HepG2 (cell line): ENCODE measurements around the gene RBFOX1. TPM values are rescaled to one million over a fixed set of nuclear protein-coding genes. Genes with fewer than 3 reads are reported as not detected.

Experiments
- ATAC-seq: fragments of 200-7000 bp; cut with Tn5 transposase; 3 replicates; pipeline ENCODE4 v1.9.1; 2020; ENCODE audit warnings: mild to moderate bottlenecking, moderate library complexity
- BruUV-seq: library from RNA; stranded (reverse); fragments of 400-500 nt; replicated peaks from 2 replicates; lab custom pipeline; 2021; lab: Mats Ljungman, UMichigan
- CTCF ChIA-PET: fragments of 300-600 bp; formaldehyde crosslinking; extraction: SDS; loops from one replicate; lab custom pipeline; 2021; ENCODE audit warnings: low total read pairs, inconsistent platforms, low intra/inter-chr PET ratio; lab: Yijun Ruan, JAX
- POLR2A ChIA-PET: fragments of 350-600 bp; sonication (Branson Sonifier 250); formaldehyde crosslinking; loops from one replicate; lab custom pipeline; 2020; ENCODE audit warnings: antibody characterized with exemption, inconsistent platforms; lab: Yijun Ruan, JAX
- DNase-seq: peaks from one replicate; pipeline ENCODE4 v3.0.0-alpha.2; 2015; ENCODE audit warnings: low spot score
- FAIRE-seq: peaks from 3 replicates; lab custom pipeline; 2011; peaks lifted over from hg19 to GRCh38; lab: Jason Lieb, UNC
- H2AFZ ChIP-seq: one replicate; pipeline ENCODE4 v1.6.1; 2011; ENCODE audit warnings: low read length, inconsistent platforms
- H3K27ac ChIP-seq: fragments of 300-600 bp; 3 replicates; pipeline ENCODE4 v1.8.0; 2011; ENCODE audit warnings: mixed run types, mild to moderate bottlenecking, mixed read lengths, low read length, inconsistent platforms; ENCODE audit not compliant: insufficient read depth; ENCODE audit errors: extremely low read length
- H3K27me3 ChIP-seq, 2 experiments: fragments of 200-600 bp in 1 of 2; 2 replicates in 1 of 2; 3 replicates in 1 of 2; pipeline versions ENCODE4 v1.6.0 to v1.8.0; 2011; ENCODE audit warnings: low read length in 2 of 2, mild to moderate bottlenecking in 2 of 2, moderate library complexity in 2 of 2, inconsistent platforms in 1 of 2; ENCODE audit not compliant: insufficient read depth in 2 of 2, control insufficient read depth in 1 of 2
- H3K36me3 ChIP-seq, 2 experiments: fragments of 200-600 bp in 1 of 2; replicated peaks in 1 of 2; 2 replicates in 1 of 2; 3 replicates in 1 of 2; pipeline versions ENCODE4 v1.5.1 to v1.8.0; 2011; ENCODE audit warnings: low read length in 2 of 2, inconsistent platforms in 1 of 2; ENCODE audit not compliant: insufficient read depth in 2 of 2, control insufficient read depth in 1 of 2
- H3K4me1 ChIP-seq: 2 replicates; pipeline ENCODE4 v1.5.1; 2012; ENCODE audit warnings: low read length, inconsistent platforms; ENCODE audit not compliant: insufficient read depth
- H3K4me2 ChIP-seq: 2 replicates; pipeline ENCODE4 v1.6.0; 2011; ENCODE audit warnings: low read depth, low read length, inconsistent platforms
- H3K4me3 ChIP-seq, 3 experiments: fragments of 200-600 bp in 1 of 3; sonication (generic), shearing (Covaris generic) in 1 of 3; replicated peaks in 1 of 3; 2 replicates each; pipeline ENCODE4 v1.5.1; 2011 to 2016; ENCODE audit warnings: low read length in 3 of 3, inconsistent platforms in 2 of 3, low read depth in 2 of 3, mild to moderate bottlenecking in 2 of 3, control low read depth in 1 of 3, mixed read lengths in 1 of 3; ENCODE audit not compliant: insufficient read depth in 1 of 3
- H3K79me2 ChIP-seq: one replicate; pipeline ENCODE4 v1.6.1; 2011; ENCODE audit warnings: low read length, inconsistent platforms; ENCODE audit not compliant: insufficient read depth
- H3K9ac ChIP-seq: 2 replicates; pipeline ENCODE4 v1.6.0; 2011; ENCODE audit warnings: mild to moderate bottlenecking, low read depth, low read length, inconsistent platforms; ENCODE audit not compliant: insufficient read depth
- H3K9me3 ChIP-seq: 2 replicates; pipeline ENCODE4 v1.5.1; 2012; ENCODE audit warnings: mild to moderate bottlenecking, low read length
- H4K20me1 ChIP-seq: 2 replicates; pipeline ENCODE4 v1.6.0; 2011; ENCODE audit warnings: inconsistent platforms, mild to moderate bottlenecking, low read length, moderate library complexity; ENCODE audit not compliant: insufficient read depth
- IKZF1 ChIP-seq: fragments of 450-650 bp; IDR thresholded peaks from 2 replicates; pipeline ENCODE4 v1.7.1; 2016
- NFATC3 ChIP-seq: sonication (generic); formaldehyde crosslinking; IDR thresholded peaks from 2 replicates; pipeline ENCODE4 v1.5.1; 2020; ENCODE audit warnings: mild to moderate bottlenecking, missing genetic modification reagents
- RORA ChIP-seq: sonication (generic); formaldehyde crosslinking; IDR thresholded peaks from 2 replicates; pipeline ENCODE4 v1.5.0; 2020; ENCODE audit warnings: mild to moderate bottlenecking, missing genetic modification reagents, moderate library complexity
- SOX6 ChIP-seq, 2 experiments: fragments of 450-650 bp in 1 of 2; sonication (generic) in 1 of 2; formaldehyde crosslinking in 1 of 2; IDR thresholded peaks; 2 replicates each; pipeline versions ENCODE4 v1.4.0 to v1.6.1; 2017 to 2020; ENCODE audit warnings: antibody characterized with exemption in 1 of 2, mild to moderate bottlenecking in 1 of 2, missing genetic modification reagents in 1 of 2
- ZNF160 ChIP-seq: sonication (generic); formaldehyde crosslinking; IDR thresholded peaks from 2 replicates; pipeline ENCODE4 v1.8.0; 2022; ENCODE audit warnings: mild to moderate bottlenecking, inconsistent platforms, missing genetic modification reagents
- ZNF251 ChIP-seq: sonication (generic); formaldehyde crosslinking; IDR thresholded peaks from 2 replicates; pipeline ENCODE4 v1.9.0; 2021; ENCODE audit warnings: mild to moderate bottlenecking, missing genetic modification reagents
- ZNF367 ChIP-seq: sonication (generic); formaldehyde crosslinking; IDR thresholded peaks from 2 replicates; pipeline ENCODE4 v1.4.0; 2020; ENCODE audit warnings: missing genetic modification reagents, borderline replicate concordance
- ZNF572 ChIP-seq: sonication (generic); formaldehyde crosslinking; IDR thresholded peaks from 2 replicates; pipeline ENCODE4 v1.5.1; 2020; ENCODE audit warnings: mild to moderate bottlenecking, missing genetic modification reagents
- ZNF616 ChIP-seq: sonication (generic); formaldehyde crosslinking; IDR thresholded peaks from 2 replicates; pipeline ENCODE4 v1.5.0; 2020; ENCODE audit warnings: low read depth, mild to moderate bottlenecking, missing genetic modification reagents
- WGBS: methylation state at CpG from one replicate; pipeline ENCODE4 v1.1.6; 2017; ENCODE audit warnings: low lambda C conversion rate; 5-methylcytosine and 5-hydroxymethylcytosine counted together
- in situ Hi-C: cut with HindIII; loops from 2 replicates; pipeline ENCODE4 v1.10.0; 2017; ENCODE audit warnings: low pct_unique_long_range_greater_than_20kb; ENCODE audit not compliant: extremely low pct_ligation_motif_present
- intact Hi-C: fragments of 100-400 bp; cut with micrococcal nuclease; formaldehyde crosslinking; loops from one replicate; pipeline ENCODE4 v1.10.0; 2022; ENCODE audit not compliant: unreplicated experiment
- polyA plus RNA-seq, 8 experiments: library from polyadenylated mRNA; depleted of rRNA in 3 of 8; stranded (reverse) in 7 of 8; unstranded in 1 of 8; fragments of >200 nt; fragmentation: Illumina TruSeq in 4 of 8; extraction: Trizol in 4 of 8; gene quantifications; 2 replicates each; pipeline versions ENCODE4 v1.2.1 to v1.2.3, GENCODE V29; 2011 to 2016; ENCODE audit warnings: low read depth in 4 of 8, missing spikeins in 1 of 8, mixed read lengths in 1 of 8; ENCODE audit not compliant: insufficient read depth in 1 of 8
- total RNA-seq, 5 experiments: library from RNA; depleted of rRNA; stranded (reverse); fragments of >200 nt; fragmentation: Illumina TruSeq; extraction: Trizol; gene quantifications; 2 replicates each; pipeline ENCODE4 v1.2.3, GENCODE V29; 2016; ENCODE audit warnings: low read depth in 1 of 5
- TF ChIP-seq, protein P1 (sequence below): sonication (generic); formaldehyde crosslinking; IDR thresholded peaks from 2 replicates; pipeline ENCODE4 v1.8.1; 2023; ENCODE audit warnings: missing genetic modification reagents, inconsistent platforms, borderline replicate concordance
- TF ChIP-seq, protein P2 (sequence below): sonication (generic); formaldehyde crosslinking; IDR thresholded peaks from 2 replicates; pipeline ENCODE4 v1.8.1; 2023; ENCODE audit warnings: mild to moderate bottlenecking, missing genetic modification reagents, borderline replicate concordance

Gene RBFOX1
- total and polyA plus RNA-seq, 2 of the 13 experiments (the other 11 are each of a cell fraction or from before 2014, with no cell fraction given) = not detected

DNA sequence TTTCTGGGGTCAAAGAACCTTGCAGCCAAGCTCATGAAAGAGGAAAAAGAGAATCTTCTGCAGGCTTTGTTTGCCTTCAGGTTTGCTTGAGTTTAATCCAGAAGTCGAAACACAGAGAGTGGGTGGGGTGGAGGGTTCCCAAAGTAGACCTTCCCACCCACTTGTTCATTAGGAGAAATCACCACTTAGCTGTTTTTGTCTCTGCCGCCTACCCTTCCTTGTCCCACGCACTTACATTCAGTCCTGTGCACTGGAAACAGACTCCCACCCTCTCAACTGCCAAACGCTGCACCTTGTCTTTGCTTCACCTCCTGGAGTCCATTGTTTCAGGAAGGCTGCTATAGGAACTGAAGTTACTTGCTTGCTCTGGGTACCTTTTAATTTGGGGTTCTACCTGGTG lies 38.6 kb upstream of the RBFOX1 start:
- intact Hi-C loops (no loop called here), in situ Hi-C loops (no loop called here)
- Histone ChIP-seq H3K4me2 (no peak overlapping the region), H2AFZ (no peak overlapping the region), H3K36me3 (no peaks in the 10 kb centered on the region), H4K20me1 (no peaks in the 10 kb centered on the region), H3K9me3 (no peaks in the 10 kb centered on the region; the same call in 1 of the 2 replicates), H3K9ac (no peak overlapping the region), H3K79me2 (no peaks in the 10 kb centered on the region), H3K27ac (no peak overlapping the region), H3K4me1 (no peaks in the 10 kb centered on the region), H3K27me3 (no peaks in the 10 kb centered on the region), H3K4me3 (no peak overlapping the region)
- ATAC-seq (no peak), DNase-seq (no peak), FAIRE-seq (no peak)
- TF ChIP-seq ZNF367 (CRISPR knock-in tag) = no peak
- TF ChIP-seq, protein P1, sequence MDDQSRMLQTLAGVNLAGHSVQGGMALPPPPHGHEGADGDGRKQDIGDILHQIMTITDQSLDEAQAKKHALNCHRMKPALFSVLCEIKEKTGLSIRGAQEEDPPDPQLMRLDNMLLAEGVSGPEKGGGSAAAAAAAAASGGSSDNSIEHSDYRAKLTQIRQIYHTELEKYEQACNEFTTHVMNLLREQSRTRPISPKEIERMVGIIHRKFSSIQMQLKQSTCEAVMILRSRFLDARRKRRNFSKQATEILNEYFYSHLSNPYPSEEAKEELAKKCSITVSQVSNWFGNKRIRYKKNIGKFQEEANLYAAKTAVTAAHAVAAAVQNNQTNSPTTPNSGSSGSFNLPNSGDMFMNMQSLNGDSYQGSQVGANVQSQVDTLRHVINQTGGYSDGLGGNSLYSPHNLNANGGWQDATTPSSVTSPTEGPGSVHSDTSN (CRISPR knock-in tag) = no peak
- WGBS = 0% methylated on average over 4 of the region's 4 CpGs
- CTCF ChIA-PET = no interaction called here
- POLR2A ChIA-PET = no interaction called here
- no TSS peak for BruUV-seq

DNA sequence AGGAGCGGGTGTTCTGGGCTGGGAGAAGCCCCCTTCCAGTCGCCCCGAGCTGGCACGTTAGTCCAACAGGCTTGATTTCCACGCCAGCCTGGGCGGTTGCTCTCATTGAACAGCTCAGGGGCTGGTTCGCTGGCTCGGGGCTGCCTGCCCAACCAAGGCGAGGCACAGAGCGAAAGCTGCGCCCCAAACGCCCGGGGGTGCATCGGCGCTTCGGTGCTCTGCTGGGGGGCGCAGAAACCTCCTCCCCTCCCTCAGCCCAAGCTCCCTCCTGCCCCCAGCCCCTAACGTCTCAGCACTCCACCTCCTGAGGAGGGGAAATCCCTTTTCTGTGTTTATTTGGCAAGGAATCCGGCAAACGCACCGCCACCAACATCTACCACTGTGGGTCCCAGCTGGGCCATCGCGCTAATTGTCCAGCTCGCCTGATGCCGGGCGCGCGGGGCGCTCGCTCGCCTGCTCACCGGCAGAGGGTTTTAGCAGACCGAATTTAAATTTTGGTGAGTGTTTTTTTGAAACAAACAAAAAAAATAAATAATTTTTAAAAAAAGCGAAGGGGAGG lies 29.5 kb upstream of the RBFOX1 start:
- DNase-seq (no peak), FAIRE-seq (no peak), ATAC-seq (no peak; the same call in 2 of the 3 replicates)
- 23% methylated on average over 26 of the region's 34 CpGs for WGBS
- Histone ChIP-seq H3K36me3 (no peaks in the 10 kb centered on the region), H3K9me3 (no peaks in the 10 kb centered on the region), H2AFZ (no peak overlapping the region), H3K27me3 (peaks cover 1 to 35% of the 10 kb centered on the region in 2 experiments; a peak in 3 of 5 replicates), H4K20me1 (no peaks in the 10 kb centered on the region; the same call in 1 of the 2 replicates), H3K79me2 (no peaks in the 10 kb centered on the region), H3K27ac (no peak overlapping the region), H3K9ac (no peak overlapping the region), H3K4me2 (no peak overlapping the region), H3K4me3 (no peak overlapping the region), H3K4me1 (no peaks in the 10 kb centered on the region)
- intact Hi-C loops (no loop called here), in situ Hi-C loops (no loop called here)
- ChIA-PET CTCF (no interaction called here), POLR2A (interaction anchor here (0.6 kb wide), 1 partner anchor 25 kb away, joined by 3 read pairs; no protein-coding TSS in a partner anchor)
- BruUV-seq = no TSS peak
- TF ChIP-seq, protein P2, sequence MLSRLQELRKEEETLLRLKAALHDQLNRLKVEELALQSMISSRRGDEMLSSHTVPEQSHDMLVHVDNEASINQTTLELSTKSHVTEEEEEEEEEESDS (CRISPR knock-in tag) = no peak
- TF ChIP-seq IKZF1 (no peak), ZNF160 (CRISPR knock-in tag) (no peak), RORA (CRISPR knock-in tag) (no peak), SOX6 (IDR thresholded peaks at IDR 0.05) (no peak), SOX6 (CRISPR knock-in tag; IDR thresholded peaks at IDR 0.05) (no peak), ZNF572 (no peak), ZNF251 (CRISPR knock-in tag) (no peak), NFATC3 (no peak), ZNF616 (no peak)
